ENCODE measurements around the gene CFAP20DC. TPM values are rescaled to one million over a fixed set of nuclear protein-coding genes. Genes with fewer than 3 reads are reported as not detected.

CFAP20DC gene
- total and polyA plus RNA-seq, 4 experiments from 2014 or later: 0.07 to 0.50 (median 0.26) TPM

- ChIA-PET POLR2A (ENCODE audit: partially characterized antibody) (no interaction called here), CTCF (ENCODE audit: partially characterized antibody) (no interaction called here)
- no peaks in the 10 kb centered on the region for H3K9me3 ChIP-seq (ENCODE audit: control insufficient read depth in 1 of 2, low read length in 2 of 2)
- Mint-ChIP-seq H3K4me3 (no peak overlapping the region), H3K27me3 (peaks cover 0 to 5% of the 10 kb centered on the region in 2 donors), H3K27ac (no peak overlapping the region), H3K4me1 (peaks cover 0 to 4% (median 1%) of the 10 kb centered on the region in 4 donors), H3K9me3 (peaks cover 0 to 2% (median 0%) of the 10 kb centered on the region in 8 donors), H3K36me3 (no peaks in the 10 kb centered on the region)
- H3K27me3 ChIP-seq (ENCODE audit: insufficient read depth, low read length): no peaks in the 10 kb centered on the region
- H3K27ac ChIP-seq (ENCODE audit: low read depth, low read length): no peak overlapping the region
- no peaks in the 10 kb centered on the region for H3K36me3 ChIP-seq (ENCODE audit: insufficient read depth, low read length)
- H3K4me1 ChIP-seq (ENCODE audit: insufficient read depth, low read length): no peaks in the 10 kb centered on the region
- no peak for DNase-seq
- H3K4me3 ChIP-seq (ENCODE audit: low read length in 2 of 2): no peak overlapping the region
- intact Hi-C loops (cut with micrococcal nuclease): no loop called here
Observed at GRCh38 chr3:58874248-58874741, 175.5 kb downstream of the CFAP20DC start.

- H3K4me1 Mint-ChIP-seq: no peaks in the 10 kb centered on the region
- ChIA-PET CTCF (ENCODE audit: partially characterized antibody) (no interaction called here), POLR2A (ENCODE audit: partially characterized antibody) (no interaction called here)
- no peak for DNase-seq
- H3K9me3 Mint-ChIP-seq: peaks cover 0 to 2% (median 0%) of the 10 kb centered on the region in 8 donors
- H3K27ac Mint-ChIP-seq: no peak overlapping the region
- no peak overlapping the region for H3K4me3 ChIP-seq (ENCODE audit: low read length in 2 of 2)
- H3K4me3 Mint-ChIP-seq: no peak overlapping the region
- H3K27me3 ChIP-seq (ENCODE audit: insufficient read depth, low read length): no peaks in the 10 kb centered on the region
- H3K36me3 ChIP-seq (ENCODE audit: insufficient read depth, low read length): no peaks in the 10 kb centered on the region
- no peaks in the 10 kb centered on the region for H3K36me3 Mint-ChIP-seq
- no peaks in the 10 kb centered on the region for H3K9me3 ChIP-seq (ENCODE audit: control insufficient read depth in 1 of 2, low read length in 2 of 2)
- no peak overlapping the region for H3K27ac ChIP-seq (ENCODE audit: low read depth, low read length)
- intact Hi-C loops (cut with micrococcal nuclease): no loop called here
- no peaks in the 10 kb centered on the region for H3K4me1 ChIP-seq (ENCODE audit: insufficient read depth, low read length)
- no peaks in the 10 kb centered on the region for H3K27me3 Mint-ChIP-seq
Observed at GRCh38 chr3:58868097-58868779, 181.6 kb downstream of the CFAP20DC start.

GRCh38 chr3:58867621-58868020 lies 182.2 kb downstream of the CFAP20DC start:
- CTCF ChIA-PET (ENCODE audit: partially characterized antibody): no interaction called here
- no peaks in the 10 kb centered on the region for H3K4me1 ChIP-seq (ENCODE audit: insufficient read depth, low read length)
- Mint-ChIP-seq H3K4me1 (no peaks in the 10 kb centered on the region), H3K36me3 (no peaks in the 10 kb centered on the region), H3K9me3 (peaks cover 0 to 2% (median 0%) of the 10 kb centered on the region in 8 donors), H3K4me3 (no peak overlapping the region), H3K27me3 (no peaks in the 10 kb centered on the region), H3K27ac (no peak overlapping the region)
- POLR2A ChIA-PET (ENCODE audit: partially characterized antibody): no interaction called here
- no peaks in the 10 kb centered on the region for H3K27me3 ChIP-seq (ENCODE audit: insufficient read depth, low read length)
- no peak overlapping the region for H3K27ac ChIP-seq (ENCODE audit: low read depth, low read length)
- H3K36me3 ChIP-seq (ENCODE audit: insufficient read depth, low read length): no peaks in the 10 kb centered on the region
- H3K4me3 ChIP-seq (ENCODE audit: low read length in 2 of 2): no peak overlapping the region
- DNase-seq: no peak
- intact Hi-C loops (cut with micrococcal nuclease): no loop called here
- no peaks in the 10 kb centered on the region for H3K9me3 ChIP-seq (ENCODE audit: control insufficient read depth in 1 of 2, low read length in 2 of 2)

GRCh38 chr3:58866079-58866478 lies 183.7 kb downstream of the CFAP20DC start:
- POLR2A ChIA-PET (ENCODE audit: partially characterized antibody): no interaction called here
- no peak overlapping the region for H3K27ac ChIP-seq (ENCODE audit: low read depth, low read length)
- no peaks in the 10 kb centered on the region for H3K4me1 Mint-ChIP-seq
- H3K9me3 Mint-ChIP-seq: peaks cover 0 to 2% (median 0%) of the 10 kb centered on the region in 8 donors
- no peaks in the 10 kb centered on the region for H3K27me3 ChIP-seq (ENCODE audit: insufficient read depth, low read length)
- H3K4me3 ChIP-seq (ENCODE audit: low read length in 2 of 2): no peak overlapping the region
- H3K27me3 Mint-ChIP-seq: no peaks in the 10 kb centered on the region
- H3K9me3 ChIP-seq (ENCODE audit: control insufficient read depth in 1 of 2, low read length in 2 of 2): no peaks in the 10 kb centered on the region
- H3K27ac Mint-ChIP-seq: no peak overlapping the region
- no peak for DNase-seq
- no peaks in the 10 kb centered on the region for H3K36me3 Mint-ChIP-seq
- H3K4me3 Mint-ChIP-seq: no peak overlapping the region
- intact Hi-C loops (cut with micrococcal nuclease): no loop called here
- H3K36me3 ChIP-seq (ENCODE audit: insufficient read depth, low read length): no peaks in the 10 kb centered on the region
- CTCF ChIA-PET (ENCODE audit: partially characterized antibody): no interaction called here
- no peaks in the 10 kb centered on the region for H3K4me1 ChIP-seq (ENCODE audit: insufficient read depth, low read length)

- H3K27me3 ChIP-seq (ENCODE audit: insufficient read depth, low read length): no peaks in the 10 kb centered on the region
- Mint-ChIP-seq H3K27ac (no peak overlapping the region), H3K36me3 (no peaks in the 10 kb centered on the region), H3K4me3 (no peak overlapping the region), H3K9me3 (peaks cover 0 to 2% (median 0%) of the 10 kb centered on the region in 8 donors), H3K4me1 (no peaks in the 10 kb centered on the region), H3K27me3 (no peaks in the 10 kb centered on the region)
- no peak overlapping the region for H3K27ac ChIP-seq (ENCODE audit: low read depth, low read length)
- no peak overlapping the region for H3K4me3 ChIP-seq (ENCODE audit: low read length in 2 of 2)
- intact Hi-C loops (cut with micrococcal nuclease): no loop called here
- POLR2A ChIA-PET (ENCODE audit: partially characterized antibody): no interaction called here
- CTCF ChIA-PET (ENCODE audit: partially characterized antibody): no interaction called here
- DNase-seq: no peak
- H3K36me3 ChIP-seq (ENCODE audit: insufficient read depth, low read length): no peaks in the 10 kb centered on the region
- no peaks in the 10 kb centered on the region for H3K4me1 ChIP-seq (ENCODE audit: insufficient read depth, low read length)
- H3K9me3 ChIP-seq (ENCODE audit: control insufficient read depth in 1 of 2, low read length in 2 of 2): no peaks in the 10 kb centered on the region
Observed at GRCh38 chr3:58864480-58864879, 185.3 kb downstream of the CFAP20DC start.

- H3K36me3 Mint-ChIP-seq: no peaks in the 10 kb centered on the region
- intact Hi-C loops (cut with micrococcal nuclease): no loop called here
Observed at GRCh38 chr3:58863206-58863605, 186.6 kb downstream of the CFAP20DC start.

GRCh38 chr3:58861551-58861950 lies 188.3 kb downstream of the CFAP20DC start:
- Histone ChIP-seq H3K4me1 (ENCODE audit: insufficient read depth, low read length) (no peaks in the 10 kb centered on the region), H3K36me3 (ENCODE audit: insufficient read depth, low read length) (no peaks in the 10 kb centered on the region), H3K4me3 (ENCODE audit: low read length in 2 of 2) (no peak overlapping the region), H3K9me3 (ENCODE audit: control insufficient read depth in 1 of 2, low read length in 2 of 2) (no peaks in the 10 kb centered on the region), H3K27ac (ENCODE audit: low read depth, low read length) (no peak overlapping the region), H3K27me3 (ENCODE audit: insufficient read depth, low read length) (no peaks in the 10 kb centered on the region)
- no peaks in the 10 kb centered on the region for H3K4me1 Mint-ChIP-seq
- CTCF ChIA-PET (ENCODE audit: partially characterized antibody): no interaction called here
- POLR2A ChIA-PET (ENCODE audit: partially characterized antibody): no interaction called here
- H3K36me3 Mint-ChIP-seq: no peaks in the 10 kb centered on the region
- no peak for DNase-seq
- H3K27me3 Mint-ChIP-seq: no peaks in the 10 kb centered on the region
- H3K27ac Mint-ChIP-seq: no peak overlapping the region
- no peaks in the 10 kb centered on the region for H3K9me3 Mint-ChIP-seq
- no peak overlapping the region for H3K4me3 Mint-ChIP-seq
- intact Hi-C loops (cut with micrococcal nuclease): no loop called here

More at GRCh38 chr3:58863206-58863605, 186.6 kb downstream of the CFAP20DC start:
- Histone ChIP-seq H3K36me3 (ENCODE audit: insufficient read depth, low read length) (no peaks in the 10 kb centered on the region), H3K27ac (ENCODE audit: low read depth, low read length) (no peak overlapping the region), H3K4me3 (ENCODE audit: low read length in 2 of 2) (no peak overlapping the region), H3K9me3 (ENCODE audit: control insufficient read depth in 1 of 2, low read length in 2 of 2) (no peaks in the 10 kb centered on the region), H3K27me3 (ENCODE audit: insufficient read depth, low read length) (no peaks in the 10 kb centered on the region), H3K4me1 (ENCODE audit: insufficient read depth, low read length) (no peaks in the 10 kb centered on the region)
- ChIA-PET POLR2A (ENCODE audit: partially characterized antibody) (no interaction called here), CTCF (ENCODE audit: partially characterized antibody) (no interaction called here)
- no peak for DNase-seq
- no peaks in the 10 kb centered on the region for H3K9me3 Mint-ChIP-seq
- no peak overlapping the region for H3K4me3 Mint-ChIP-seq
- H3K4me1 Mint-ChIP-seq: no peaks in the 10 kb centered on the region
- no peak overlapping the region for H3K27ac Mint-ChIP-seq
- H3K27me3 Mint-ChIP-seq: no peaks in the 10 kb centered on the region
